Measurements from ENCODE around the gene KMT2E. TPM values are rescaled to one million over a fixed set of nuclear protein-coding genes. Genes with fewer than 3 reads are reported as not detected.
"Not testable (repeated sequence)": the region's sequence is repeated elsewhere in the genome, so short reads cannot be mapped to it uniquely, and the experiment has no call there.

KMT2E gene
- total and polyA plus RNA-seq, 5 experiments from 2014 or later, result 119 to 193 (median 186) TPM

GRCh38 chr7:104984585-104985258, 29.3 kb upstream of the KMT2E start:
- peak overlapping the region; percentile 96 to 100 (median 100) for H3K4me3 Mint-ChIP-seq
- H3K9me3 Mint-ChIP-seq, result no peaks in the 10 kb centered on the region
- ATAC-seq (no peak), DNase-seq (peak in 1 of 10 donors; percentile 13)
- POLR2A ChIA-PET, result interaction anchor here (0.7 to 11.7 kb wide), 8 partner anchors 17 to 367 kb away, joined by 3 to 500 read pairs (median 8); partner anchors contain the start of gene KMT2E
- H3K36me3 Mint-ChIP-seq, result peaks cover 0 to 3% (median 0%) of the 10 kb centered on the region in 3 donors
- H3K27me3 Mint-ChIP-seq, result peaks cover 0 to 1% (median 0%) of the 10 kb centered on the region in 5 donors
- H3K4me1 Mint-ChIP-seq, result peaks cover 20 to 69% (median 54%) of the 10 kb centered on the region in 4 donors
- H3K27ac Mint-ChIP-seq, result peak overlapping the region in 9 of 10 donors; percentile 99 to 100 (median 100)

- DNase-seq (no peak), ATAC-seq (no peak)
- Mint-ChIP-seq H3K36me3 (peaks cover 0 to 3% (median 0%) of the 10 kb centered on the region in 3 donors), H3K4me1 (peaks cover 20 to 69% (median 54%) of the 10 kb centered on the region in 4 donors), H3K27ac (peak overlapping the region in 9 of 10 donors; percentile 99 to 100 (median 100)), H3K9me3 (no peaks in the 10 kb centered on the region), H3K27me3 (peaks cover 0 to 1% (median 0%) of the 10 kb centered on the region in 5 donors), H3K4me3 (peak overlapping the region in 6 of 10 donors; percentile 44 to 100 (median 98))
- POLR2A ChIA-PET, result interaction anchor here (0.7 to 11.7 kb wide), 3 partner anchors 26 to 95 kb away, joined by 4 to 500 read pairs (median 5); partner anchors contain the start of gene KMT2E
Observed at GRCh38 chr7:104985259-104985617, 28.8 kb upstream of the KMT2E start.

DNA sequence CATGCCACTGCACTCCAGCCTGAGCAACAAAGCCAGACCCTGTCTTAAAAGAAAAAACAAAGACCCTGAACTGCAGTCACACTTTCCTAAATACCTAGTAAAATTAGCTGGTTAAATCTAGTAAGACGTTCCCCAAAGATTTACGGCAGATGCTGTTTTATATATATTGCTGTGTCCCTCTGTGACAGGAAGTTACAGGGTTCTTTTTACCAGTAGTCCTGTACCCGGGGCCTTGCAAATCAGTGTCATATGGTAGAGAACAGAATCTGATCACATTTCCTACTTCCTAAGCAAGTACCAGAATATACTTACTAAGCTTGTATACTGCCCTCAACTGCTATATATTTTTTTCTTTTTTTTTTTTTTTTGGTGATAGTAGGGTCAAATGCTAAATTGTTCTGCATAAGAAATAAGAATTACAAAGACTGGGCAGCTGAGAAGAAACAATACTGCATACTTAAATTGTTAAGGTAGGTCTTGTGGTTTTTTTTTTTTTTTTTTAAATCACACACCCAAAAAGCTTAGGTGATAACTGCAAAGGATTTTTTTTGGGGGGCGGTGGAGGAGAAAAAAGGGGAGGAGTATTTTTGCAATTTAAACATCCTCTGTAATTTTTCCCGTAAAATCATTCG, 27.3 kb upstream of the KMT2E start:
- DNase-seq (peak in 2 of 10 donors; percentile 19 to 30), ATAC-seq (peak in 1 of 2 donors; percentile 9)
- peak overlapping the region in 6 of 10 donors; percentile 7 to 49 (median 30) for H3K4me3 Mint-ChIP-seq
- H3K9me3 Mint-ChIP-seq, result no peaks in the 10 kb centered on the region
- POLR2A ChIA-PET, result interaction anchor here (0.6 to 11.7 kb wide), 5 partner anchors 15 to 184 kb away, joined by 3 to 500 read pairs (median 5); partner anchors contain the start of gene KMT2E
- peaks cover 20 to 67% (median 56%) of the 10 kb centered on the region in 4 donors for H3K4me1 Mint-ChIP-seq
- H3K36me3 Mint-ChIP-seq, result peaks cover 0 to 3% (median 2%) of the 10 kb centered on the region in 3 donors
- peaks cover 0 to 1% (median 0%) of the 10 kb centered on the region in 5 donors for H3K27me3 Mint-ChIP-seq
- peak overlapping the region in 9 of 10 donors; percentile 79 to 100 (median 93) for H3K27ac Mint-ChIP-seq

GRCh38 chr7:104987403-104987802, 26.6 kb upstream of the KMT2E start:
- not testable (repeated sequence) for H3K4me3 Mint-ChIP-seq, H3K27me3 Mint-ChIP-seq, H3K36me3 Mint-ChIP-seq, ATAC-seq, H3K9me3 Mint-ChIP-seq, DNase-seq
- H3K27ac Mint-ChIP-seq, result peak overlapping the region in 7 of 10 donors; percentile 0 to 100 (median 54)
- H3K4me1 Mint-ChIP-seq, result peaks cover 18 to 65% (median 54%) of the 10 kb centered on the region in 4 donors
- POLR2A ChIA-PET, result interaction anchor here (0.6 to 11.7 kb wide), 3 partner anchors 24 to 62 kb away, joined by 3 to 500 read pairs (median 5); partner anchors contain the start of gene KMT2E

- Mint-ChIP-seq H3K36me3 (peaks cover 0 to 27% (median 9%) of the 10 kb centered on the region in 3 donors), H3K4me1 (peaks cover 18 to 67% (median 47%) of the 10 kb centered on the region in 4 donors), H3K27ac (peak overlapping the region in 4 of 10 donors; percentile 2 to 89 (median 66)), H3K9me3 (no peaks in the 10 kb centered on the region), H3K27me3 (no peaks in the 10 kb centered on the region), H3K4me3 (no peak overlapping the region)
- ATAC-seq (no peak), DNase-seq (no peak)
- POLR2A ChIA-PET, result interaction anchor here (0.6 to 4.6 kb wide), 5 partner anchors 12 to 41 kb away, joined by 3 to 30 read pairs (median 5); partner anchors contain the start of gene KMT2E
Observed at GRCh38 chr7:104990983-104991382, 23.0 kb upstream of the KMT2E start.

DNA sequence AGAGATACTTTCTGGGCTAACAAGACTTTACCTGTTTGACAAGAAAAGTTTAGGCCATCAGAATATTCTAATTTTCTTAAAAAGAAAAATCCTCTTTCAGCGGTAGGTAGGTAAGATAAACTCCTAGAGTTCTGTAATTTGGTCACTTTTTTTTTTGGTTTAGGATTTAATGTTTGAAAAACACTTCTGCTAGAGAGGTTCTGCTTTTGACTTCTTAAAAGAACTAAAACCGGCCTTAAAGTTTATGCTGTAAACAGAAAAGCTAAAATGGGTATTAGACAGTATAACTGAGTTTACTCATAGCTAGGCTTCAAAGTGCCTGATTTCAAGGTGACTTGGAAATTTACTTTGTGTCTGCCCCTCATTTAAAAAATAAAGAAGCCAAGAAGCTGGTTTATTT, 21.7 kb upstream of the KMT2E start:
- Mint-ChIP-seq H3K9me3 (no peaks in the 10 kb centered on the region), H3K27me3 (no peaks in the 10 kb centered on the region), H3K36me3 (peaks cover 0 to 32% (median 14%) of the 10 kb centered on the region in 3 donors), H3K4me1 (peaks cover 17 to 70% (median 47%) of the 10 kb centered on the region in 4 donors), H3K27ac (peak overlapping the region in 8 of 10 donors; percentile 14 to 89 (median 70)), H3K4me3 (peak overlapping the region in 1 of 10 donors; percentile 15)
- DNase-seq, result no peak
- ATAC-seq, result no peak
- POLR2A ChIA-PET, result interaction anchor here (2.7 to 4.6 kb wide), 2 partner anchors 9 to 21 kb away, joined by 8 to 30 read pairs; partner anchors contain the start of gene KMT2E

DNA sequence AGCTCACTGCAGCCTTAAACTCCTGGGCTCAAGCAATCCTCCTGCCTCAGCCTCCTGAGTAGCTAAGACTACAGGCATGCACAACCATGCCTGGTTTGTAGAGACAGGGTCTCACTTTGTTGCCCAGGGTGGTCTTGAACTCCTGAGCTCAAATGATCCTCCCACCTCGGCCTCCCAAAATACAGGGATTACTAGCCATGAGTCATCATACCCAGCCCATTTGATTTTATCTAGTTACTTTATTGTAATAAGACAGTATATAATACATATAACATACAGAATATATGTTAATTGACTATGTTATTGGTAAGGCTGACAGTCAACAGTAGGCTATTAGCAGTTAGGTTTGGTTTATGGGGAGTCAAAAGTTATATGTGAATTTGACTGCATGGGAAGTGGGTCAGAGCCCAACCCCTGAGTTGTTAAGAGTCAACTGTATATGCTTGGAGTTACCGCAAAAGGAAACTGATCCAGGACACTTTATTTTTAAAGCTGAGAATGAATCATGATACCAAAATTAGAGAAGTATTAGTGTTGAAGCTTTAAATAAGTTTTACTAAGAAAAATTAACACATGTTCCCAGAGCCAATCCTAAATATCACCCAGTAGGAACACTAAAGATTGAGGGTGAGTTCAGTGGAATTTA, 20.7 kb upstream of the KMT2E start:
- H3K27ac Mint-ChIP-seq, result peak overlapping the region; percentile 33 to 87 (median 70)
- H3K36me3 Mint-ChIP-seq, result peaks cover 0 to 29% (median 14%) of the 10 kb centered on the region in 3 donors
- ATAC-seq (no peak), DNase-seq (no peak)
- H3K9me3 Mint-ChIP-seq, result no peaks in the 10 kb centered on the region
- H3K4me3 Mint-ChIP-seq, result peak overlapping the region in 1 of 10 donors; percentile 6
- peaks cover 19 to 69% (median 49%) of the 10 kb centered on the region in 4 donors for H3K4me1 Mint-ChIP-seq
- POLR2A ChIA-PET, result interaction anchor here (2.7 to 4.6 kb wide), 2 partner anchors 10 to 20 kb away, joined by 8 to 30 read pairs; partner anchors contain the start of gene KMT2E
- no peaks in the 10 kb centered on the region for H3K27me3 Mint-ChIP-seq

DNA sequence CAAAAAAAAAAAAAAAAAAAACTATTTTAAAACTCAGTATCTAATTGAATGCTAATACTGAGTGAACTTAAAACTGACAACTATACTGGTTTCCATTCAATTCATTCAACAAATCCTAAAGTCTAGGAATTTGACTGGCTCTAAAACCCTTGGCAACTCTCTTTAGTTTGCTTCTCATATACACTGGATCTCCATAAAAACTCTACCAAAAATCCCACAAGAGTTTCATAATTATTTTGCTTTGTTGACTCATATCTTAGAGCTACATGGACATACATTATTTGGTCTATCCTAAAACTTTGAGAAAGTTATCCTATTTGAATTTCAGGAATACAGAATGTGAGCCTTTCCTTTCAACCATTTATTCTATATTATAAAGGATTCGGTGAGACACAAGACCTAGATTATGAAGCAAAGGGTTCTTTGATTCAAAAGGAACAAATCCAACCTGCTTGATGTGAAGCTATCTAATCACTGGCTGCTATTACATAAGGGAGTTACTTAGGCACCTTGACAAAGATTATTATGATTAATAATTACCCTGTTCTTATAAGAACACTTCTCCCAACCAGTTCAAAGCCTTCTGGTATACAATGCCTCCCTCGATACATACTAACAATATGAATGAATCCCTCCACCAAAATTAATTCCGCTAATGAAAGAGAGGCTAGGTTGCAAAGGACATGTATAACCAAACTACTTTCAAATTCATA, 15.8 kb upstream of the KMT2E start:
- DNase-seq (no peak), ATAC-seq (no peak)
- Mint-ChIP-seq H3K4me1 (peaks cover 33 to 98% (median 84%) of the 10 kb centered on the region in 4 donors), H3K27me3 (no peaks in the 10 kb centered on the region), H3K9me3 (no peaks in the 10 kb centered on the region), H3K27ac (peak overlapping the region in 9 of 10 donors; percentile 1 to 75 (median 65)), H3K36me3 (peaks cover 0 to 49% (median 11%) of the 10 kb centered on the region in 3 donors), H3K4me3 (peak overlapping the region in 5 of 10 donors; percentile 22 to 49 (median 33))
- POLR2A ChIA-PET, result interaction anchor here (0.7 to 1.1 kb wide), 3 partner anchors 9 to 45 kb away, joined by 3 to 5 read pairs (median 4); no protein-coding TSS in a partner anchor

GRCh38 chr7:105000200-105000599, 13.8 kb upstream of the KMT2E start:
- DNase-seq (no peak), ATAC-seq (no peak)
- H3K9me3 Mint-ChIP-seq, result no peaks in the 10 kb centered on the region
- peak overlapping the region; percentile 12 to 87 (median 66) for H3K27ac Mint-ChIP-seq
- no peaks in the 10 kb centered on the region for H3K27me3 Mint-ChIP-seq
- POLR2A ChIA-PET, result no interaction called here
- peaks cover 0 to 47% (median 6%) of the 10 kb centered on the region in 3 donors for H3K36me3 Mint-ChIP-seq
- H3K4me3 Mint-ChIP-seq, result peak overlapping the region in 9 of 10 donors; percentile 27 to 62 (median 46)
- H3K4me1 Mint-ChIP-seq, result peaks cover 39 to 98% (median 89%) of the 10 kb centered on the region in 4 donors

DNA sequence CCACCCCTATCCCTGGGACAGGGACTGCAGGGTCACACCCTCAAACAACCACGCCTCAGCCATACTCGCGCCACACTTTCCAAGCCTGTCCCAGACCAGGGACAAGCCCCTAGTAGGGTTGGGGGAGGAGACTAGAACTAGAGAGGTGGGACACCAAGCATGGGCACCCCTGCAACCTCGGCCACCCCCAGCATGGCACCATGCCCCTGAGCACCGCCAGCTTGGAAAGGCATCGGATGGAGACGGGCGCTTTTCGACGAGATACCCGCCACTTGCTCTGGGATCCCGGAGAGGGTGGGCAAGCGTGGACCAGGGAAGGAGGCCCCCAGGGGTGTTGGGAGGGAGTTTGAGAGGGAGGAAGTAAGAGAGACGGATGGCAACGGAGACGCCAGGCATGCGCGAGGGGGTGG, 13.1 kb upstream of the KMT2E start:
- ATAC-seq (no peak), DNase-seq (no peak)
- POLR2A ChIA-PET, result interaction anchor here (0.6 to 6.4 kb wide), 5 partner anchors 10 to 17 kb away, joined by 4 to 30 read pairs (median 5); partner anchors contain the start of gene KMT2E
- Mint-ChIP-seq H3K36me3 (peaks cover 0 to 46% (median 8%) of the 10 kb centered on the region in 3 donors), H3K4me1 (peaks cover 35 to 97% (median 86%) of the 10 kb centered on the region in 4 donors), H3K27ac (peak overlapping the region; percentile 34 to 86 (median 74)), H3K27me3 (no peaks in the 10 kb centered on the region), H3K9me3 (no peaks in the 10 kb centered on the region), H3K4me3 (peak overlapping the region in 7 of 10 donors; percentile 22 to 70 (median 50))

DNA sequence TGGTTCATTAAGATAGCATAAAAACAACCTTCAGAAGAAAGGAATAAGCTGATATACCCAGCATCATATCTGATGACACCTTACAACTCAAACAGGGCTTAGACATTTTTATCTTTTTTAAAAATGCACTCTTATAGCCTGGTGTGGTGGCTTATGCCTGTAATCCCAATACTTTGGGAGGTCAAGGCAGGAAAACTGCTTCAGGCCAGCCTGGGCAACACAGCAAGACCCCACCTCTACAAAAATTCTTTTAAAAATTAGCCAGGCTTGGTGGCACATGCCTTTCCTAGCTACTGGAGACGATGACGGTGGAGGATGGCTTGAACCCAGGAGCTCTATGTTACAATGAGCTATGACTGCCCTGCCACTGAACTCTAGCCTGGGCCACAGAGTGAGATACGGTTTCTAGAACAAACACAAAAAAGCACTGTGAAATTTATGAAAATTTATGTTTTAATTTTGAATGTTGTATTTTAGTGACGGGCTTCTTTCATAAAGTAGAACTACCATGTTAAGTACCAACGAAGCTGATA, 12.3 kb upstream of the KMT2E start:
- Mint-ChIP-seq H3K4me1 (peaks cover 34 to 97% (median 86%) of the 10 kb centered on the region in 4 donors), H3K4me3 (peak overlapping the region in 8 of 10 donors; percentile 22 to 70 (median 50)), H3K36me3 (peaks cover 0 to 48% (median 6%) of the 10 kb centered on the region in 3 donors), H3K9me3 (no peaks in the 10 kb centered on the region), H3K27ac (peak overlapping the region; percentile 34 to 86 (median 74)), H3K27me3 (no peaks in the 10 kb centered on the region)
- POLR2A ChIA-PET, result interaction anchor here (0.6 to 6.4 kb wide), 5 partner anchors 9 to 18 kb away, joined by 4 to 30 read pairs (median 5); partner anchors contain the start of gene KMT2E
- DNase-seq (no peak), ATAC-seq (no peak)
